ENCODE data around the gene DDX25.

DDX25 gene

DNA sequence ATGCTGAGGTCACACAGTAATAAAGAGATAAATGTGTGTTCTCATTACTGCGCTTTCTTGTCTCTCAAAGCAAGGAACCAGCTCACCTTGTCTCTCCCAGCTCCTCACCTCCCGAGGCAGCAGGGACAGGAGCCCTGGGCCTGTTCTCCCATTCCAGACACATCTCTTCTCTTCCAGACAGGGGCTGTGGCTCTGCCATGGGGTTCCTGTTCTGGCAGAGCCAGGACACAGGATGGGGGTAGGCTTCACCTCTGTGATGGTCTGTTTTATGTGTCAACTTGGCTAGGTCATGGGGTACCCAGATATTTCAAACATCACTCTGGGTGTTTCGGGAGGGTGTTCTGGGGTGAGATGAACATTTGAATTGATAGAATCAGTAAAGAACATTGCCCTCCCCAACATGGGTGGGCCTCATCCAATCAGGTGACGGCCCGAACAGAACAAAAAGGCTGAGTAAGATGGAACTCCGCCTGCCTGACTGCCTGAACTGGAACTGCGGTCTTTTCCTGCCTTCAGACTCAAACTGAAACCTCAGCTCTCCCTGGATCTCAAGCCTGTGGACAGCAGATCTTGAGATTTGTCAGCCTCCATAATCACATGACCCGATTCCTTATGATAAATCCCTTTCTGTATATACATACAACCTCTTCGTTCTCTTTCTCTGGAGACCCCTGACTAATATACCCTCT is 39.5 kb downstream of the DDX25 start:
- no peak overlapping the region for H3K4me3 ChIP-seq (ENCODE audit: low read length)
- DNase-seq (ENCODE audit: low read depth) = no peak
- TF ChIP-seq, protein P1, sequence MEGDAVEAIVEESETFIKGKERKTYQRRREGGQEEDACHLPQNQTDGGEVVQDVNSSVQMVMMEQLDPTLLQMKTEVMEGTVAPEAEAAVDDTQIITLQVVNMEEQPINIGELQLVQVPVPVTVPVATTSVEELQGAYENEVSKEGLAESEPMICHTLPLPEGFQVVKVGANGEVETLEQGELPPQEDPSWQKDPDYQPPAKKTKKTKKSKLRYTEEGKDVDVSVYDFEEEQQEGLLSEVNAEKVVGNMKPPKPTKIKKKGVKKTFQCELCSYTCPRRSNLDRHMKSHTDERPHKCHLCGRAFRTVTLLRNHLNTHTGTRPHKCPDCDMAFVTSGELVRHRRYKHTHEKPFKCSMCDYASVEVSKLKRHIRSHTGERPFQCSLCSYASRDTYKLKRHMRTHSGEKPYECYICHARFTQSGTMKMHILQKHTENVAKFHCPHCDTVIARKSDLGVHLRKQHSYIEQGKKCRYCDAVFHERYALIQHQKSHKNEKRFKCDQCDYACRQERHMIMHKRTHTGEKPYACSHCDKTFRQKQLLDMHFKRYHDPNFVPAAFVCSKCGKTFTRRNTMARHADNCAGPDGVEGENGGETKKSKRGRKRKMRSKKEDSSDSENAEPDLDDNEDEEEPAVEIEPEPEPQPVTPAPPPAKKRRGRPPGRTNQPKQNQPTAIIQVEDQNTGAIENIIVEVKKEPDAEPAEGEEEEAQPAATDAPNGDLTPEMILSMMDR (conservative IDR thresholded peaks at IDR 0.05; ENCODE audit: low read length) = no peak

DNA sequence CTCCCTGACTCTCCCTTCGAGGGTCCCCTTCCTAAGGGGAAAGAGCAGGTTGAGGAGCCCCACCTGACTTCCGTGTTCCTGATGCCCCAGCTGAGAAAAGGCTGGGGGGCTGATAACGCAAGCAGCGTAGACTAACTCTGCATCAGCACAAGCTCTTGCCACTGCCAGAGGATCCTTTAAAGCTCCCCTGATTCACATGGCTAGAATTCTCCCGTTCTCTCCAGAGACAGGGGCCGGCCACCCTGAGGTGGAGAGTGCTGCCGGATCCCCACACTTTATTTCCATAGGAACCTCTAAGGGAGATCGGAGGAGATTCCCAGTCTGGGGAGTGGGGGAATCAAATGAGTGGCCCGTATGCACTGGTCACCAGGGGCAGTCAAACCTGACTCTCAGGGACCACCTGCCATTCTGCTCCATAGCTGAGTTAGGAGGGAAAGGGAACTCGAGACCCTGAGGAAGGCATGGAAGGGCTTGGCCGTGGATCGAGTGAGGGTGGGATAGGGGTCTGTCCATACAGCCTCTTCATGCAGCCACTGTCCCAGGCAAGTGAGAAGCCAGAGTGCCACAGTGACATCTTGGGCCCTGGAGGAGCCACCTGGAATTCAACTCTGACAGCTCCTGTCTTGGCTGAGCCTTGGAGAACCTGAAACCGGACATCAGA is 40.2 kb downstream of the DDX25 start:
- TF ChIP-seq, protein P1 (conservative IDR thresholded peaks at IDR 0.05; ENCODE audit: low read length) = no peak
- H3K4me3 ChIP-seq (ENCODE audit: low read length) = no peak overlapping the region
- no peak for DNase-seq (ENCODE audit: low read depth)

DNA sequence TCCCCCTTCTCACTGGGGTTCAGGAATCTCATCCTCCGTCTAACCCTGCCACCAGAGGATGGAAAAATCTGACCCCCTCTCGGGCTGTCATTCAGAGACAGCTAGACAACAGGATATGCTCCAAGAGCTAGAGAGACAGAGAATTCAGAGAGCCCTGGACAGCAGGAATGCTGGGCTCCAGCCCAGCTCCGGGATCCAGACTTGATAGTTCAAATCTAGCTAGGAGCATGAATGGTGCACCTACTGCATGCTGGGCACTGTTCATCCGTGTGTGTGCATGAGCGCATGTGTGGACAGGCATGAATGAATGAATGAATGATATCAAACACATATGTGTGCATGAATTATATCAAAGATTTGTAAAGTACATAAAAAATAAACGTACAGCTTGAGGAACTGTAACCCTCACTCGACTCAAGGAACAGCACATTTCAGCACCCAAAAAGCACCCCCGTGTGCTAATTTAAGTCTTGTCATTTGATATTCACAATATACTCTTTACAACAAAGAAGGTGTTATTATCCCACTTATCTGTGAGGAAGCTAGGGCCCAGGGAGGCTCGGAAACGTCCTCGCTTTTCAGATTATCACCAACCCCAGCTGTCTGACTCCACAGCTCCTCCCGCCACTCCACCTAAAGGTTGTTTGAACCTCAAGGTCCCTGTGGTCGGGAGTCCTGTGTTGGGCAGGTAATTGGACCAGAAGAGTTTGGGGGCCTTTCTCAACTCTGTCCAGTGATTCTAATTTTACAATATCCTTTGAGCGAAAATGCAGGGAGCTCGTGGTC is 40.9 kb downstream of the DDX25 start:
- TF ChIP-seq, protein P1 (conservative IDR thresholded peaks at IDR 0.05; ENCODE audit: low read length) = no peak
- no peak overlapping the region for H3K4me3 ChIP-seq (ENCODE audit: low read length)
- no peak for DNase-seq (ENCODE audit: low read depth)

- no peak for DNase-seq (ENCODE audit: low read depth)
- TF ChIP-seq, protein P1 (conservative IDR thresholded peaks at IDR 0.05; ENCODE audit: low read length) = no peak
- H3K4me3 ChIP-seq (ENCODE audit: low read length) = no peak within 1 kb of the TSS
Observed at GRCh38 chr11:125945797-125946520, 41.7 kb downstream of the DDX25 start, which contains the start of gene VSIG10L2. Gene VSIG10L2, plus strand, starts transcription at chr11:125946044. Its CDS starts 12 bp downstream, at chr11:125946056.

GRCh38 chr11:125946712-125947418 is 42.6 kb downstream of the DDX25 start:
- no peak for DNase-seq (ENCODE audit: low read depth)

More at GRCh38 chr11:125946712-125947418, 42.6 kb downstream of the DDX25 start:
- TF ChIP-seq, protein P1 (conservative IDR thresholded peaks at IDR 0.05; ENCODE audit: low read length) = no peak
- H3K4me3 ChIP-seq (ENCODE audit: low read length) = no peak overlapping the region
